GM12878 (cell line): ENCODE results near the gene UBASH3A. TPM values are rescaled to one million over a fixed set of nuclear protein-coding genes. Genes with fewer than 3 reads are reported as not detected.

ENCODE experiments used
- ATAC-seq: fragments of 200-7000 bp; cut with Tn5 transposase; 3 replicates; pipeline ENCODE4 v1.9.1; 2020; ENCODE audit warnings: mild to moderate bottlenecking, moderate library complexity
- BruUV-seq: library from RNA; stranded (reverse); fragments of 400-500 nt; replicated peaks from 2 replicates; lab custom pipeline; 2021; lab: Mats Ljungman, UMichigan
- CTCF ChIA-PET: fragments of 300-600 bp; sonication (Branson Sonifier 250); formaldehyde crosslinking; extraction: SDS; loops from one replicate; lab custom pipeline; 2021; ENCODE audit warnings: inconsistent platforms; lab: Yijun Ruan, JAX
- POLR2A ChIA-PET: fragments of 350-600 bp; formaldehyde crosslinking; extraction: SDS; loops from one replicate; lab custom pipeline; 2021; ENCODE audit warnings: inconsistent platforms; lab: Charles Lee
- RAD21 ChIA-PET: fragments of 300-600 bp; sonication (Branson Sonifier 250); formaldehyde crosslinking; loops from one replicate; lab custom pipeline; 2023; ENCODE audit warnings: antibody characterized with exemption; ENCODE audit not compliant: unreplicated experiment; lab: Charles Lee
- SMC1A ChIA-PET: fragments of 300-600 bp; sonication (Branson Sonifier 250); formaldehyde crosslinking; loops from one replicate; lab custom pipeline; 2023; ENCODE audit not compliant: unreplicated experiment, uncharacterized antibody; lab: Charles Lee
- DNase-seq: peaks from one replicate; pipeline ENCODE4 v3.0.0-alpha.2; 2011; ENCODE audit warnings: low read depth, low spot score
- FAIRE-seq: peaks from 3 replicates; lab custom pipeline; 2011; peaks lifted over from hg19 to GRCh38; lab: Jason Lieb, UNC
- H2AFZ ChIP-seq: 2 replicates; pipeline ENCODE4 v1.6.0; 2011; ENCODE audit warnings: low read depth, low read length, control low read depth; ENCODE audit not compliant: control insufficient read depth
- H3K27ac ChIP-seq: 2 replicates; pipeline ENCODE4 v1.5.1; 2011; ENCODE audit warnings: control low read depth; ENCODE audit not compliant: control insufficient read depth, insufficient read depth
- H3K27me3 ChIP-seq, 2 experiments: replicated peaks in 1 of 2; 2 replicates each; pipeline versions ENCODE4 v1.6.0 to v1.6.1; 2011; ENCODE audit warnings: low read length in 1 of 2; ENCODE audit not compliant: control insufficient read depth in 2 of 2, insufficient read depth in 2 of 2
- H3K36me3 ChIP-seq, 2 experiments: 2 replicates each; pipeline ENCODE4 v1.5.1; 2011; ENCODE audit warnings: low read length in 1 of 2; ENCODE audit not compliant: control insufficient read depth in 2 of 2, insufficient read depth in 2 of 2
- H3K4me1 ChIP-seq: 2 replicates; pipeline ENCODE4 v1.6.1; 2011; ENCODE audit warnings: mild to moderate bottlenecking, low read length, moderate library complexity, mixed read lengths; ENCODE audit not compliant: control insufficient read depth, insufficient read depth
- H3K4me2 ChIP-seq: 2 replicates; pipeline ENCODE4 v1.6.0; 2011; ENCODE audit warnings: control low read depth; ENCODE audit not compliant: control insufficient read depth, insufficient read depth
- H3K4me3 ChIP-seq: fragments of 200-600 bp; sonication (generic); 2 replicates; pipeline ENCODE4 v1.5.1; 2016
- H3K79me2 ChIP-seq: 2 replicates; pipeline ENCODE4 v1.6.0; 2011; ENCODE audit warnings: low read length; ENCODE audit not compliant: control insufficient read depth, insufficient read depth
- H3K9ac ChIP-seq: 2 replicates; pipeline ENCODE4 v1.8.0; 2011; ENCODE audit warnings: low read length, control low read depth, mixed read lengths; ENCODE audit not compliant: control insufficient read depth, insufficient read depth
- H3K9me3 ChIP-seq: replicated peaks from 3 replicates; pipeline ENCODE4 v1.5.1; 2011; ENCODE audit warnings: mild to moderate bottlenecking, low read length; ENCODE audit not compliant: control insufficient read depth, insufficient read depth
- H4K20me1 ChIP-seq: 2 replicates; pipeline ENCODE4 v1.6.0; 2011; ENCODE audit not compliant: control insufficient read depth, insufficient read depth
- ATF7 ChIP-seq: fragments of 450-650 bp; IDR thresholded peaks from 2 replicates; pipeline ENCODE4 v1.6.1; 2016; ENCODE audit warnings: low read depth, mild to moderate bottlenecking
- BRCA1 ChIP-seq: IDR thresholded peaks from 2 replicates; pipeline ENCODE4 v1.6.1; 2011; ENCODE audit warnings: low read depth, low read length, improper control_type of control experiment
- CEBPB ChIP-seq, 2 experiments: fragments of 150-350 bp in 1 of 2; IDR thresholded peaks; 2 replicates each; pipeline ENCODE4 v1.6.1; 2012 to 2014; ENCODE audit warnings: low read depth in 2 of 2, low read length in 2 of 2, borderline replicate concordance in 1 of 2, inconsistent platforms in 1 of 2
- CEBPZ ChIP-seq: fragments of 150-350 bp; IDR thresholded peaks from 2 replicates; pipeline ENCODE4 v1.6.1; 2016; ENCODE audit warnings: low read depth, low read length
- HCFC1 ChIP-seq: fragments of 150-350 bp; IDR thresholded peaks from 2 replicates; pipeline ENCODE4 v1.6.1; 2014; ENCODE audit warnings: low read length
- JUNB ChIP-seq: IDR thresholded peaks from 2 replicates; pipeline ENCODE4 v1.6.1; 2016; ENCODE audit warnings: antibody characterized with exemption, mild to moderate bottlenecking
- NR2F1 ChIP-seq: fragments of 450-650 bp; conservative IDR thresholded peaks from 2 replicates; pipeline ENCODE4 v1.6.1; 2017; ENCODE audit warnings: mild to moderate bottlenecking
- PKNOX1 ChIP-seq: fragments of 450-650 bp; IDR thresholded peaks from 2 replicates; pipeline ENCODE4 v1.6.1; 2016; ENCODE audit warnings: mild to moderate bottlenecking
- SRF ChIP-seq, 2 experiments: IDR thresholded peaks; 2 replicates each; pipeline ENCODE4 v1.6.1; 2011; ENCODE audit warnings: low read depth in 2 of 2, low read length in 2 of 2, mild to moderate bottlenecking in 1 of 2, moderate library complexity in 1 of 2
- TCF3 ChIP-seq: IDR thresholded peaks from 2 replicates; pipeline ENCODE4 v1.6.1; 2012; ENCODE audit warnings: low read depth, mild to moderate bottlenecking, low read length, borderline replicate concordance; ENCODE audit not compliant: insufficient read depth
- USF2 ChIP-seq: IDR thresholded peaks from 2 replicates; pipeline ENCODE4 v1.6.1; 2011; ENCODE audit warnings: low read depth, low read length, improper control_type of control experiment, borderline replicate concordance
- YBX1 ChIP-seq: fragments of 450-650 bp; IDR thresholded peaks from 2 replicates; pipeline ENCODE4 v1.6.1; 2016; ENCODE audit warnings: antibody characterized with exemption
- ZBTB11 ChIP-seq: fragments of 450-650 bp; formaldehyde crosslinking; IDR thresholded peaks from 2 replicates; pipeline ENCODE4 v1.5.0; 2022; ENCODE audit warnings: mild to moderate bottlenecking, missing genetic modification characterization
- ZNF384 ChIP-seq: IDR thresholded peaks from 2 replicates; pipeline ENCODE4 v1.6.1; 2012; ENCODE audit warnings: low read depth, mild to moderate bottlenecking, low read length, improper control_type of control experiment, borderline replicate concordance
- WGBS: methylation state at CpG from one replicate; pipeline ENCODE4 v1.1.6; 2016; ENCODE audit warnings: low lambda C conversion rate; ENCODE audit not compliant: insufficient replicate concordance, insufficient coverage; ENCODE audit errors: missing lambda C conversion rate; 5-methylcytosine and 5-hydroxymethylcytosine counted together
- in situ Hi-C: fragments of 300-500 bp; cut with MboI; formaldehyde crosslinking; loops from 9 replicates; pipeline ENCODE4 v1.14.3; 2018; ENCODE audit warnings: mixed read lengths
- intact Hi-C: fragments of 100-400 bp; cut with micrococcal nuclease; formaldehyde crosslinking; loops from one replicate; pipeline ENCODE4 v1.14.2; 2022; ENCODE audit not compliant: unreplicated experiment
- polyA plus RNA-seq, 11 experiments: library from polyadenylated mRNA; depleted of rRNA in 4 of 11; unstranded in 6 of 11; stranded (reverse) in 5 of 11; fragments of >200 nt; fragmentation: Nextera tagmentation in 4 of 11; fragmentation: Illumina TruSeq in 1 of 11; extraction: Ambion mirVana in 4 of 11; extraction: Trizol in 1 of 11; gene quantifications; 1 replicate in 1 of 11; 2 replicates in 10 of 11; pipeline versions ENCODE4 v1.2.1 to v1.2.3, GENCODE V29; 2011 to 2016; ENCODE audit warnings: inconsistent platforms in 2 of 11, missing spikeins in 2 of 11, low read depth in 1 of 11
- total RNA-seq, 4 experiments: library from RNA; depleted of rRNA in 3 of 4; stranded (reverse); fragments of >200 nt in 3 of 4; fragmentation: Illumina TruSeq in 1 of 4; extraction: Trizol in 1 of 4; gene quantifications; 2 replicates each; pipeline versions ENCODE4 v1.2.1 to v1.2.3, GENCODE V29; 2013 to 2021
- TF ChIP-seq, protein P1 (sequence below): fragments of 450-650 bp; IDR thresholded peaks from 2 replicates; pipeline ENCODE4 v1.6.1; 2016; ENCODE audit warnings: mild to moderate bottlenecking

UBASH3A gene
- total and polyA plus RNA-seq, 10 of the 15 experiments (the other 5 are each of a cell fraction or from before 2014, with no cell fraction given) = 0.04 to 0.39 (median 0.23) TPM; not detected in 1

DNA sequence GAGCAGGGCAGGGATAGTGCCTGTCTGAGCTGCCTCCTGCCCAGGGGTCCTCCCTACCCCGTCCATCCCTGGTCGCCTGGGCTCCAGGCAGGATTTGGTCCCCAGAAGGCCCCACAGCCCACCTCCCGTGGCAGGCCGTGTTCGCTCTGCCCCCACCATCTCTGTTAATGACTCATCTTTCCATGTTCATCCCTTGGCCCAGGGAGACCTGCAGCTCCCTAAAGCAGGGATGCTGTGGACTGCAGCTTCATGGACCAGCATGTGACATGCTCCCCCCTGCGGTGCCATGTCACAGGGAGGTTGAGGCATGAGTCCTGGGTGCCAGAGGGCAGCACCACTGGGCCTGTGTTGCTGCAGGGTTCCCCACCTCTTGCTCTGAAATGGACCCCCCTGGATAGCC lies 26.8 kb downstream of the UBASH3A start:
- Histone ChIP-seq H3K4me3 (no peak overlapping the region), H3K36me3 (no peaks in the 10 kb centered on the region), H3K27ac (no peak overlapping the region), H4K20me1 (no peaks in the 10 kb centered on the region), H3K79me2 (no peaks in the 10 kb centered on the region), H3K9ac (no peak overlapping the region), H2AFZ (no peak overlapping the region), H3K9me3 (peaks cover 6% of the 10 kb centered on the region), H3K27me3 (no peaks in the 10 kb centered on the region), H3K4me1 (peaks cover 15% of the 10 kb centered on the region), H3K4me2 (no peak overlapping the region)
- intact Hi-C loops (no loop called here), in situ Hi-C loops (no loop called here)
- 21% methylated on average over 6 of the region's 6 CpGs for WGBS
- RAD21 ChIA-PET = interaction anchor here (0.6 to 1.4 kb wide), 2 partner anchors 8 to 31 kb away, joined by 3 to 5 read pairs; no protein-coding TSS in a partner anchor
- FAIRE-seq = no peak
- DNase-seq = no peak
- ATAC-seq = no peak
- POLR2A ChIA-PET = interaction anchor here (1.5 to 3.1 kb wide), 2 partner anchors 8 to 14 kb away, joined by 3 to 15 read pairs; no protein-coding TSS in a partner anchor
- CTCF ChIA-PET = no interaction called here
- no TSS peak for BruUV-seq
- SMC1A ChIA-PET = no interaction called here
- TF ChIP-seq USF2 (no peak), HCFC1 (no peak), ATF7 (no peak), NR2F1 (no peak), CEBPB (IDR thresholded peaks at IDR 0.05; ENCODE audit: borderline replicate concordance in 1 of 2, low read depth in 2 of 2, low read length in 2 of 2) (no peak), PKNOX1 (no peak), TCF3 (no peak), SRF (IDR thresholded peaks at IDR 0.05; ENCODE audit: low read depth in 2 of 2, low read length in 2 of 2) (no peak), ZBTB11 (CRISPR knock-in tag) (no peak), CEBPZ (no peak), BRCA1 (no peak), JUNB (no peak), ZNF384 (no peak), YBX1 (no peak)
- TF ChIP-seq, protein P1, sequence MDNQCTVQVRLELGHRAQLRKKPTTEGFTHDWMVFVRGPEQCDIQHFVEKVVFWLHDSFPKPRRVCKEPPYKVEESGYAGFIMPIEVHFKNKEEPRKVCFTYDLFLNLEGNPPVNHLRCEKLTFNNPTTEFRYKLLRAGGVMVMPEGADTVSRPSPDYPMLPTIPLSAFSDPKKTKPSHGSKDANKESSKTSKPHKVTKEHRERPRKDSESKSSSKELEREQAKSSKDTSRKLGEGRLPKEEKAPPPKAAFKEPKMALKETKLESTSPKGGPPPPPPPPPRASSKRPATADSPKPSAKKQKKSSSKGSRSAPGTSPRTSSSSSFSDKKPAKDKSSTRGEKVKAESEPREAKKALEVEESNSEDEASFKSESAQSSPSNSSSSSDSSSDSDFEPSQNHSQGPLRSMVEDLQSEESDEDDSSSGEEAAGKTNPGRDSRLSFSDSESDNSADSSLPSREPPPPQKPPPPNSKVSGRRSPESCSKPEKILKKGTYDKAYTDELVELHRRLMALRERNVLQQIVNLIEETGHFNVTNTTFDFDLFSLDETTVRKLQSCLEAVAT = no peak
